ENCODE data around the gene CDKN1B. TPM values are rescaled to one million over a fixed set of nuclear protein-coding genes. Genes with fewer than 3 reads are reported as not detected.
A peak's percentile ranks its signal among the peaks of the same experiment; 100 is the strongest.

Gene CDKN1B
- total and polyA plus RNA-seq, 2 of the 13 experiments (the other 11 are each of a cell fraction or from before 2014, with no cell fraction given): 20.1 to 37.2 TPM

GRCh38 chr12:12696562-12697383, 20.4 kb upstream of the CDKN1B start (continued):
- no peak for TF ChIP-seq TEF (CRISPR knock-in tag; IDR thresholded peaks at IDR 0.05)
- TF ChIP-seq GLI4 (CRISPR knock-in tag; IDR thresholded peaks at IDR 0.05; ENCODE audit: borderline replicate concordance): no peak
- TF ChIP-seq HNRNPH1 (optimal IDR thresholded peaks at IDR 0.05; ENCODE audit: low read depth, low read length): no peak
- TF ChIP-seq KAT8 (CRISPR knock-in tag; IDR thresholded peaks at IDR 0.05): peak; percentile 45
- no peak for TF ChIP-seq ZNF121 (CRISPR knock-in tag; IDR thresholded peaks at IDR 0.05)
- no peak for TF ChIP-seq HNRNPUL1 (IDR thresholded peaks at IDR 0.05; ENCODE audit: low read depth, low read length)
- TF ChIP-seq KMT2B (CRISPR knock-in tag; IDR thresholded peaks at IDR 0.05): no peak
- no peak for TF ChIP-seq SMC3 (IDR thresholded peaks at IDR 0.05; ENCODE audit: low read length)
- TF ChIP-seq RAD21 (CRISPR knock-in tag; IDR thresholded peaks at IDR 0.05): no peak
- no peak for TF ChIP-seq CENPBD1 (CRISPR knock-in tag; IDR thresholded peaks at IDR 0.05; ENCODE audit: borderline replicate concordance, low read depth)
- TF ChIP-seq ZNF296 (CRISPR knock-in tag; conservative IDR thresholded peaks at IDR 0.05): no peak
- TF ChIP-seq SIN3B (IDR thresholded peaks at IDR 0.05; ENCODE audit: low read length): no peak
- TF ChIP-seq NCOR1 (IDR thresholded peaks at IDR 0.05; ENCODE audit: borderline replicate concordance, low read length): no peak
- TF ChIP-seq CSRNP1 (CRISPR knock-in tag; IDR thresholded peaks at IDR 0.05): no peak
- no peak for TF ChIP-seq BCL3 (CRISPR knock-in tag; IDR thresholded peaks at IDR 0.05)
- TF ChIP-seq ZKSCAN1 (IDR thresholded peaks at IDR 0.05; ENCODE audit: low read length): no peak
- no peak for TF ChIP-seq FOXA1 (IDR thresholded peaks at IDR 0.05)
- peak; percentile 67 for TF ChIP-seq FOXA1 (CRISPR knock-in tag; IDR thresholded peaks at IDR 0.05)
- TF ChIP-seq ZNF143 (CRISPR knock-in tag; IDR thresholded peaks at IDR 0.05): no peak
- TF ChIP-seq ZFP90 (CRISPR knock-in tag; IDR thresholded peaks at IDR 0.05; ENCODE audit: borderline replicate concordance): no peak
- no peak for TF ChIP-seq HINFP (CRISPR knock-in tag; IDR thresholded peaks at IDR 0.05; ENCODE audit: low read depth)
- TF ChIP-seq ZNF281 (CRISPR knock-in tag; IDR thresholded peaks at IDR 0.05; ENCODE audit: borderline replicate concordance): no peak
- no peak for TF ChIP-seq DNMT1 (CRISPR knock-in tag; IDR thresholded peaks at IDR 0.05)
